DMS53 treated with DMSO at 0.1 percent for 48 hours (cell line): ENCODE results near the gene NOS1AP.

ENCODE experiments used
- DNase-seq: peaks from one replicate; lab custom pipeline; 2025; ENCODE audit not compliant: unreplicated experiment; lab: John Stamatoyannopoulos, UW

NOS1AP gene

GRCh38 chr1:162285149-162285561, 215.7 kb downstream of the NOS1AP start:
- peak; percentile 67 for DNase-seq

GRCh38 chr1:162291000-162291399, 221.5 kb downstream of the NOS1AP start:
- no peak for DNase-seq

GRCh38 chr1:162292422-162292849, 222.9 kb downstream of the NOS1AP start:
- DNase-seq, result no peak

- DNase-seq, result no peak
Observed at GRCh38 chr1:162293073-162293692, 223.7 kb downstream of the NOS1AP start.

- no peak for DNase-seq
Observed at GRCh38 chr1:162294015-162294414, 224.5 kb downstream of the NOS1AP start.

- no peak for DNase-seq
Observed at GRCh38 chr1:162297208-162297607, 227.7 kb downstream of the NOS1AP start.

GRCh38 chr1:162298266-162298665, 228.8 kb downstream of the NOS1AP start:
- DNase-seq, result no peak

- no peak for DNase-seq
Observed at GRCh38 chr1:162299018-162299417, 229.5 kb downstream of the NOS1AP start.

- no peak for DNase-seq
Observed at GRCh38 chr1:162300057-162300917, 230.8 kb downstream of the NOS1AP start.

GRCh38 chr1:162301696-162302095, 232.2 kb downstream of the NOS1AP start:
- DNase-seq, result no peak

GRCh38 chr1:162302306-162303003, 233.0 kb downstream of the NOS1AP start:
- no peak for DNase-seq

GRCh38 chr1:162303004-162303344, 233.5 kb downstream of the NOS1AP start:
- no peak for DNase-seq

GRCh38 chr1:162304736-162305135, 235.2 kb downstream of the NOS1AP start:
- DNase-seq, result no peak

- peak; percentile 52 for DNase-seq
Observed at GRCh38 chr1:162305969-162306368, 236.5 kb downstream of the NOS1AP start.

GRCh38 chr1:162310337-162310736, 240.8 kb downstream of the NOS1AP start:
- no peak for DNase-seq

GRCh38 chr1:162314206-162314605, 244.7 kb downstream of the NOS1AP start:
- no peak for DNase-seq

- DNase-seq, result no peak
Observed at GRCh38 chr1:162315673-162316072, 246.2 kb downstream of the NOS1AP start.

GRCh38 chr1:162316187-162316586, 246.7 kb downstream of the NOS1AP start:
- no peak for DNase-seq

- DNase-seq, result no peak
Observed at GRCh38 chr1:162317621-162318020, 248.1 kb downstream of the NOS1AP start.

- no peak for DNase-seq
Observed at GRCh38 chr1:162319493-162320175, 250.1 kb downstream of the NOS1AP start.

- DNase-seq, result no peak
Observed at GRCh38 chr1:162321809-162322422, 252.4 kb downstream of the NOS1AP start.
